Measurements from ENCODE around the gene LIPC. TPM values are rescaled to one million over a fixed set of nuclear protein-coding genes. Genes with fewer than 3 reads are reported as not detected.
A peak's percentile ranks its signal among the peaks of the same experiment; 100 is the strongest.

LIPC gene
- total RNA-seq, 4 donors from 2014 or later: 0.81 to 4.6 (median 1.8) TPM

GRCh38 chr15:58517252-58517681, 85.5 kb downstream of the LIPC start:
- TF ChIP-seq POLR2A (IDR thresholded peaks at IDR 0.05) (no peak), CTCF (IDR thresholded peaks at IDR 0.05) (peak in 1 of 6 experiments; percentile 10)
- Histone ChIP-seq H3K27ac (peak overlapping the region in 1 of 3 donors; percentile 6), H3K27me3 (no peaks in the 10 kb centered on the region), H3K9me3 (no peaks in the 10 kb centered on the region), H3K36me3 (no peaks in the 10 kb centered on the region), H3K4me3 (replicated peaks in 1 of 3) (no peak overlapping the region), H3K4me1 (peaks cover 11 to 21% of the 10 kb centered on the region in 2 donors)
- 74 to 88% methylated on average over 3 of the region's 3 CpGs for WGBS, 2 donors
- no peak for DNase-seq
- intact Hi-C loops (cut with DNase I): no loop called here

DNA sequence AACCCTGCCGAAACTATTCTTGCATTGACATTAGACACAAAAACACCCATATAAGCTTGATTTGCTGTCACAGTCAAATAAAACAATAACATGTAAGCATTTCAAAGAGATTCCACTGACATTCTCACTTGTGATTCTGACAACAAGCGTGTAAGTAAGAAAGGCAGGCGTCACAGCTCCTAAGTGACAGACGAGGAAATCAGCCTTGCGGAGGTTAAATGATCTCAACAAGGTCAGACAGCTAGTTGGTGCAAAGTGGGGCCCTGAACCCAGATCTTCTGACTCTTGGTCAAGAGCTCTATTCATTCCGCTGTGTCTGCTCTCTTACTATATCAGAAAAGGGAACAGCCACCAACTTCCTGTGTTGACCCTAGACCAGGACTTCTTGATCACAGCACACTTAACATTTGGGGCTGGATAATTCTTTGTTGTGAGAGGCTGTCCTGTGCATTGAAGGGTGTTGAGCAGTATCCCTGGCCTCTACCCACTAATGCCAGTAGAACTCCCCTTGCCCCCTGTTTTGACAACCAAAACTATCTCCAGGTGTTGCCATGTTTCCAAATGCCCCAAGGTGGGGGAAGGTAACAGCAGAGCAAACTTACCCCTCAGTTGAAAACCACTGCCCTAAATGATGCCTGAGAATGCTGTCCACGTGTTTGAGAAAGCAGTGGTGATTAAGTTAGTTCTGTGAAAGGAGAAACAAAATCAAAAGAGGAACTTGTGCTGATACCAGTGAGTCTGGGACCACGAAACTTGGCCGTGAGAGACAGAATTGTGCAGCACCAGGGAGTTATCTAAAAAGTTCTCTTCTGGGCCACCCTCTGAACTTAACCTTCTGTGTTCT, 86.1 kb downstream of the LIPC start:
- TF ChIP-seq POLR2A (IDR thresholded peaks at IDR 0.05) (no peak), CTCF (IDR thresholded peaks at IDR 0.05) (no peak)
- H3K27me3 ChIP-seq: no peaks in the 10 kb centered on the region
- no peak for DNase-seq
- peaks cover 11 to 25% of the 10 kb centered on the region in 2 donors for H3K4me1 ChIP-seq
- H3K36me3 ChIP-seq: no peaks in the 10 kb centered on the region
- no peak overlapping the region for H3K4me3 ChIP-seq (replicated peaks in 1 of 3)
- WGBS, 2 donors: 81 to 86% methylated on average over 9 of the region's 9 CpGs
- no peaks in the 10 kb centered on the region for H3K9me3 ChIP-seq
- peak overlapping the region in 1 of 3 donors; percentile 6 for H3K27ac ChIP-seq
- intact Hi-C loops (cut with DNase I): no loop called here

DNA sequence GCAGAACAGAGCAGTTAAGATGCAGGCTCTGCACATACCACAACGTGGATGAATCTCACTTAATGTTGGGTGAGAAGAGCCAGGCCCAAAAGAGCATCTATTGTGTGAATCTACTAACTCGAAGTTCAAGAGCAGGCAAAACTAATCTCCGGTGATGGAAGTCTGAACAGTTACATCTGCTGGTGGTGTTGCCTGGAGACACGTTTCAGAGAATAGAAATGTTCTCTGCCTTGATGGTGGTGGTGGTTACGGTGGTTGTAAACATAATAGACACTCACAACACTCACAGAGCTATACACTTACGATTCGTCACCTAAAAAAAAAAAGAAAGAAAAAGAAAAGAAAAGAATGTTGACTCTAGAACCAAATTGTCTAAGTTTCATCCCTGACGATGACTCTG, 86.8 kb downstream of the LIPC start:
- no peaks in the 10 kb centered on the region for H3K36me3 ChIP-seq
- intact Hi-C loops (cut with DNase I): no loop called here
- no peak overlapping the region for H3K4me3 ChIP-seq (replicated peaks in 1 of 3)
- TF ChIP-seq CTCF (IDR thresholded peaks at IDR 0.05) (no peak), POLR2A (IDR thresholded peaks at IDR 0.05) (no peak)
- DNase-seq: no peak
- H3K27me3 ChIP-seq: no peaks in the 10 kb centered on the region
- 64% methylated on average over 8 of the region's 8 CpGs for WGBS, 2 donors
- no peaks in the 10 kb centered on the region for H3K9me3 ChIP-seq
- no peak overlapping the region for H3K27ac ChIP-seq
- H3K4me1 ChIP-seq: peaks cover 11 to 27% of the 10 kb centered on the region in 2 donors

- intact Hi-C loops (cut with DNase I): no loop called here
- peaks cover 11 to 35% of the 10 kb centered on the region in 2 donors for H3K4me1 ChIP-seq
- H3K36me3 ChIP-seq: no peaks in the 10 kb centered on the region
- no peak for DNase-seq
- 44 to 54% methylated on average over 5 of the region's 5 CpGs for whole genome bisulfite sequencing, 2 donors
- H3K27ac ChIP-seq: no peak overlapping the region
- H3K4me3 ChIP-seq (replicated peaks in 1 of 3): no peak overlapping the region
- no peaks in the 10 kb centered on the region for H3K9me3 ChIP-seq
- no peaks in the 10 kb centered on the region for H3K27me3 ChIP-seq
- TF ChIP-seq CTCF (IDR thresholded peaks at IDR 0.05): no peak
- no peak for TF ChIP-seq POLR2A (IDR thresholded peaks at IDR 0.05)
Observed at GRCh38 chr15:58519516-58519915, 87.7 kb downstream of the LIPC start.

DNA sequence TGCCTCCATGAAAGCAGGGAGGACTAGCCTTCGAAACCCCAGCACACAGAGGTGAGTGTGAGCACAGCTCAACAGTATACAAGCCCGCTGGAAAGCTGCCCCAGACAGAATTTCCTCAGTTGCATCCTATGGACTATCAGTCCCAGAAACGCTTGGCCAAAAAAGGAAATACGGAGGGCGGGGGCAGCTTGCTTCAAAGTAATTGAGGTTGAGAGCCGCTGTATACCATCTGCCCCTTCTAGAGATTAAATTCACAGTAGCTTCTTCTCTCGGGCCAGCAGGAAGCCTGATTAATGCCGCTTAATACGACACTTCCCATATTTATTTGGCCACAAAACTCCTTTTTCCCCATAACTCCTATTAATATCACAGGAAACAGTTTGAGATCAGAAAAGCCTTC, 88.7 kb downstream of the LIPC start:
- Histone ChIP-seq H3K4me1 (peaks cover 11 to 35% of the 10 kb centered on the region in 2 donors), H3K27ac (peak overlapping the region in 2 of 3 donors; percentile 43 to 47)
- intact Hi-C loops (cut with DNase I): loop anchor here (10.0 kb wide), 1 partner anchor 46 kb away; no protein-coding TSS in a partner anchor

More for the DNA sequence above, 88.7 kb downstream of the LIPC start:
- H3K4me3 ChIP-seq (replicated peaks in 1 of 3): no peak overlapping the region
- DNase-seq: no peak
- no peaks in the 10 kb centered on the region for H3K36me3 ChIP-seq
- 78 to 91% methylated on average over 9 of the region's 9 CpGs for WGBS, 2 donors
- H3K9me3 ChIP-seq: no peaks in the 10 kb centered on the region
- TF ChIP-seq POLR2A (IDR thresholded peaks at IDR 0.05): no peak
- TF ChIP-seq CTCF (IDR thresholded peaks at IDR 0.05): no peak
- no peaks in the 10 kb centered on the region for H3K27me3 ChIP-seq

Data from thyroid gland (tissue), 4 donors.